ENCODE results near the gene RBBP8NL. TPM values are rescaled to one million over a fixed set of nuclear protein-coding genes. Genes with fewer than 3 reads are reported as not detected.

Gene RBBP8NL
- total and polyA plus RNA-seq, 4 donors = under 0.01 to 0.14 TPM; not detected in 2

DNA sequence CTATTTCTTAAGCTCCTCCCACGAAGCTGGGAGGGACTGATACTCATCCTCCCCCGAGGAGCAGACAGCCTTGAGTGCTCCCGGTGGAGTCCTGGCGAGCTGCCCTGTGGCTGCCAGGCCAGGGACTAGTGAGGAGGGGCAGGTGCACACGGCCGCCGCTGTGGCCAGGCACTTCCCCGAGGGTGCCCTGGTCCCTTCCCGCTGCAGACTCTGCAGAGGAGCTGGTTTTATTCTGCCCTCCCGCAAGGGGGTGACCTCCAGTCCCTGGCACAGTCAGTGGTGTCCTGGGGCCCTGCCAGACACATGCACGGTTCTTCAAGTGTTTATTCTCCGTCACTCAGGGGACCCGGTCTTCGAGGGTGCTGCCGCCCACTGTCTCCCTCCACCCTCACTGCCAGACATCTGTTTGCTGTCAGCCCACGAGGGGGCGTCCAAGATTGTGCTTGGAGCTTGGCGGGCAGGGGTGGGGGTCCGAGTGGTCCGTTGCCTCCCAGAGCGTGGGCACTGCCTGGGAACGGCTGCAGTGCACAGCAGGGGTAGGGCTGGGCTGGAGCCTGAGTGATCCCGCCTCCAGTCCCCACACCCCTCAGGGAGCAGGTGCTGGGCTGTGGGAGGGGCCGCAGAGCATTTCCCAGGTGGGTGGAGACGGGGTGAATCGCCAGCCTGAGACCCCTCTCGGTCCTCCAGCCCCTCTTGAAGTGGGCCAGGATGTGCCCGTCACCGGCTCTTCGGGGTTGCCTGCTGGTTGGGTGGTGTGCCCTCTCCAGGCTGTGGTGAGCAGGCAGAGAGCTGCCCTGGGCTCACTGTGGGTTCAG, 17.2 kb downstream of the RBBP8NL start:
- H3K27ac ChIP-seq (ENCODE audit: low read depth in 1 of 2, low read length in 2 of 2) = no peak overlapping the region
- TF ChIP-seq RAD21 (IDR thresholded peaks at IDR 0.05) (peak in 1 of 2 donors; percentile 68), YY1 (IDR thresholded peaks at IDR 0.05) (no peak), HNF4G (IDR thresholded peaks at IDR 0.05) (no peak), ATF3 (IDR thresholded peaks at IDR 0.05) (no peak), FOXA2 (IDR thresholded peaks at IDR 0.05) (no peak), FOXA1 (IDR thresholded peaks at IDR 0.05) (no peak), NR2F2 (IDR thresholded peaks at IDR 0.05) (no peak), JUND (IDR thresholded peaks at IDR 0.05) (no peak), TAF1 (conservative IDR thresholded peaks at IDR 0.05) (no peak)
- TF ChIP-seq, protein P1, sequence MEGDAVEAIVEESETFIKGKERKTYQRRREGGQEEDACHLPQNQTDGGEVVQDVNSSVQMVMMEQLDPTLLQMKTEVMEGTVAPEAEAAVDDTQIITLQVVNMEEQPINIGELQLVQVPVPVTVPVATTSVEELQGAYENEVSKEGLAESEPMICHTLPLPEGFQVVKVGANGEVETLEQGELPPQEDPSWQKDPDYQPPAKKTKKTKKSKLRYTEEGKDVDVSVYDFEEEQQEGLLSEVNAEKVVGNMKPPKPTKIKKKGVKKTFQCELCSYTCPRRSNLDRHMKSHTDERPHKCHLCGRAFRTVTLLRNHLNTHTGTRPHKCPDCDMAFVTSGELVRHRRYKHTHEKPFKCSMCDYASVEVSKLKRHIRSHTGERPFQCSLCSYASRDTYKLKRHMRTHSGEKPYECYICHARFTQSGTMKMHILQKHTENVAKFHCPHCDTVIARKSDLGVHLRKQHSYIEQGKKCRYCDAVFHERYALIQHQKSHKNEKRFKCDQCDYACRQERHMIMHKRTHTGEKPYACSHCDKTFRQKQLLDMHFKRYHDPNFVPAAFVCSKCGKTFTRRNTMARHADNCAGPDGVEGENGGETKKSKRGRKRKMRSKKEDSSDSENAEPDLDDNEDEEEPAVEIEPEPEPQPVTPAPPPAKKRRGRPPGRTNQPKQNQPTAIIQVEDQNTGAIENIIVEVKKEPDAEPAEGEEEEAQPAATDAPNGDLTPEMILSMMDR (IDR thresholded peaks at IDR 0.05; ENCODE audit: low read depth, low read length, missing input control) = peak; percentile 14
- H3K4me3 ChIP-seq (ENCODE audit: low read depth in 1 of 3, low read length in 3 of 3) = no peak overlapping the region
- peaks cover 13 to 32% (median 20%) of the 10 kb centered on the region in 4 donors for H3K4me1 ChIP-seq (ENCODE audit: control insufficient read depth in 4 of 4, insufficient read depth in 4 of 4, low read length in 3 of 4)
- no peaks in the 10 kb centered on the region for H3K27me3 ChIP-seq (ENCODE audit: control insufficient read depth in 4 of 4, insufficient read depth in 4 of 4, low read length in 3 of 4)
- peak; percentile 60 for DNase-seq (ENCODE audit: low spot score)
- H3K36me3 ChIP-seq (ENCODE audit: control insufficient read depth in 4 of 4, insufficient read depth in 3 of 4, low read depth in 1 of 4, low read length in 3 of 4) = no peaks in the 10 kb centered on the region
- H3K9ac ChIP-seq (ENCODE audit: low read depth in 1 of 2, low read length in 2 of 2) = no peak overlapping the region
- 18% methylated on average over 30 of the region's 30 CpGs for WGBS
- no peaks in the 10 kb centered on the region for H3K9me3 ChIP-seq (ENCODE audit: control insufficient read depth in 4 of 4, low read length in 3 of 4)

DNA sequence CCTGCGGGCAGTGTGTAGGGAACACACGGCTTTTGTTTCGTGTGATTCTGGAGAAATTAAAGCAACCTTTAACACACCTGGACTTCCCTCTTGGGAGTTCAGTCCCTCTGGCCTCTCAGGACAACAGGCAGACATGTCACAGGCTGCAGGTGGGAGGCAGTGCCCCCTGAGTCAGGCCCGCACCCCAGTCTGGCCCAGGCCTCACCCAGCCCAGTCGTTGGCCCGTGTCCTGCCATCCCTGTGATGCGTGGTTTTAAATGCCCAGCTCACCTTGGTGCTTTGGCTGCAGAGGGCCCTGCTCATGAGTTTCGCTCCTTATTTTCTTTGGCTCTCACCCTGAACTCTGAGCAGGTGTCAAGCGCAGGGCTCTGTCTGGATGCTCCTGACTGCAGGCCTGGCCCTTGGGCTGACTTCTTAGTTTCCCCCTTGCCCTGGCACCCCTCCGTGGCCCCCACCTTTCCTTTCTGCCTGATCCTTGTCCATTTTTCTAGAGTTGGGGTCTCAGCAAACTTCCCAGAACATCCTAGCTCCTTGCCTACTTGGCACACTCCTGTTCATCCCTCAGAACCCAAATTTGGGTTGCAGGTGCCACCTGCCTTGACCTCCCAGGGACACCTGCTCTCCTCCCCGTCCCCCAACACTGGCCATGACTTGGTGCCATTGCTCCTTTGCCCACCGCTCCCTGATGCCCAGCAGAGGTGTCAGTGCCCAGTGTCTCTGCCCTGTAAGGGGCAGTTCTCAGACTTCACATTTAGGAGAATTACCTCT, 18.1 kb downstream of the RBBP8NL start:
- Histone ChIP-seq H3K27ac (ENCODE audit: low read depth in 1 of 2, low read length in 2 of 2) (no peak overlapping the region), H3K36me3 (ENCODE audit: control insufficient read depth in 4 of 4, insufficient read depth in 3 of 4, low read depth in 1 of 4, low read length in 3 of 4) (no peaks in the 10 kb centered on the region), H3K9me3 (ENCODE audit: control insufficient read depth in 4 of 4, low read length in 3 of 4) (no peaks in the 10 kb centered on the region), H3K27me3 (ENCODE audit: control insufficient read depth in 4 of 4, insufficient read depth in 4 of 4, low read length in 3 of 4) (no peaks in the 10 kb centered on the region), H3K4me1 (ENCODE audit: control insufficient read depth in 4 of 4, insufficient read depth in 4 of 4, low read length in 3 of 4) (peaks cover 13 to 33% (median 20%) of the 10 kb centered on the region in 4 donors), H3K4me3 (ENCODE audit: low read depth in 1 of 3, low read length in 3 of 3) (no peak overlapping the region), H3K9ac (ENCODE audit: low read depth in 1 of 2, low read length in 2 of 2) (no peak overlapping the region)
- DNase-seq (ENCODE audit: low spot score) = no peak
- no peak for TF ChIP-seq ZBTB33 (IDR thresholded peaks at IDR 0.05)
- no peak for TF ChIP-seq HNF4A (conservative IDR thresholded peaks at IDR 0.05)
- TF ChIP-seq, protein P1 (IDR thresholded peaks at IDR 0.05; ENCODE audit: low read depth, low read length, missing input control) = no peak
- TF ChIP-seq RXRA (IDR thresholded peaks at IDR 0.05) = no peak
- TF ChIP-seq, protein P2, sequence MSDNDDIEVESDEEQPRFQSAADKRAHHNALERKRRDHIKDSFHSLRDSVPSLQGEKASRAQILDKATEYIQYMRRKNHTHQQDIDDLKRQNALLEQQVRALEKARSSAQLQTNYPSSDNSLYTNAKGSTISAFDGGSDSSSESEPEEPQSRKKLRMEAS (IDR thresholded peaks at IDR 0.05) = no peak
- no peak for TF ChIP-seq HNF4G (IDR thresholded peaks at IDR 0.05)
- TF ChIP-seq FOXA2 (IDR thresholded peaks at IDR 0.05) = no peak
- TF ChIP-seq EGR1 (IDR thresholded peaks at IDR 0.05; ENCODE audit: low read depth in 2 of 2) = no peak
- no peak for TF ChIP-seq NR2F2 (IDR thresholded peaks at IDR 0.05)
- TF ChIP-seq YY1 (IDR thresholded peaks at IDR 0.05) = no peak
- no peak for TF ChIP-seq ATF3 (IDR thresholded peaks at IDR 0.05)
- no peak for TF ChIP-seq SP1 (IDR thresholded peaks at IDR 0.05)
- TF ChIP-seq TAF1 (conservative IDR thresholded peaks at IDR 0.05) = no peak
- no peak for TF ChIP-seq FOXA1 (IDR thresholded peaks at IDR 0.05)
- TF ChIP-seq REST (IDR thresholded peaks at IDR 0.05) = no peak
- TF ChIP-seq GABPA (IDR thresholded peaks at IDR 0.05 in 1 of 2, conservative IDR thresholded peaks at IDR 0.05 in 1 of 2) = no peak
- no peak for TF ChIP-seq JUND (IDR thresholded peaks at IDR 0.05)
- no peak for TF ChIP-seq RAD21 (IDR thresholded peaks at IDR 0.05)
- 90% methylated on average over 12 of the region's 12 CpGs for WGBS
